Stimulated activated CD4-positive, alpha-beta T cell treated with anti-CD3 and anti-CD28 coated beads, Interleukin-1b, Interleukin-23, amount 100 ng/mL, for 48 hours (primary cell): ENCODE data around the gene P2RX7.
"Not testable (repeated sequence)": the region's sequence is repeated elsewhere in the genome, so short reads cannot be mapped to it uniquely, and the experiment has no call there.

ENCODE experiments used
- DNase-seq: peaks from one replicate; pipeline ENCODE4 v3.0.0-alpha.2; 2020

The P2RX7 gene

GRCh38 chr12:121212875-121213274 lies 80.2 kb downstream of the P2RX7 start:
- no peak for DNase-seq

- DNase-seq, result peak; percentile 42
Observed at GRCh38 chr12:121214166-121214777, 81.6 kb downstream of the P2RX7 start.

GRCh38 chr12:121214855-121215745 lies 82.4 kb downstream of the P2RX7 start:
- no peak for DNase-seq

- no peak for DNase-seq
Observed at GRCh38 chr12:121216102-121216501, 83.4 kb downstream of the P2RX7 start.

GRCh38 chr12:121217063-121217462 lies 84.4 kb downstream of the P2RX7 start:
- DNase-seq, result no peak

- DNase-seq, result no peak
Observed at GRCh38 chr12:121217761-121218160, 85.1 kb downstream of the P2RX7 start.

GRCh38 chr12:121218588-121219352 lies 86.1 kb downstream of the P2RX7 start:
- no peak for DNase-seq

GRCh38 chr12:121219353-121219986 lies 86.8 kb downstream of the P2RX7 start:
- DNase-seq, result no peak

GRCh38 chr12:121222847-121223246 lies 90.2 kb downstream of the P2RX7 start:
- DNase-seq, result no peak

GRCh38 chr12:121223292-121224285 lies 90.9 kb downstream of the P2RX7 start:
- peak; percentile 54 for DNase-seq

- peak; percentile 33 for DNase-seq
Observed at GRCh38 chr12:121224591-121224990, 91.9 kb downstream of the P2RX7 start.

- no peak for DNase-seq
Observed at GRCh38 chr12:121226399-121226798, 93.7 kb downstream of the P2RX7 start.

- not testable (repeated sequence) for DNase-seq
Observed at GRCh38 chr12:121226871-121227270, 94.2 kb downstream of the P2RX7 start.

- DNase-seq, result no peak
Observed at GRCh38 chr12:121227294-121227693, 94.6 kb downstream of the P2RX7 start.

- no peak for DNase-seq
Observed at GRCh38 chr12:121228919-121229665, 96.4 kb downstream of the P2RX7 start.

GRCh38 chr12:121229826-121230537 lies 97.3 kb downstream of the P2RX7 start:
- DNase-seq, result peak; percentile 62

- no peak for DNase-seq
Observed at GRCh38 chr12:121230538-121230907, 97.8 kb downstream of the P2RX7 start.

- no peak for DNase-seq
Observed at GRCh38 chr12:121232163-121232562, 99.5 kb downstream of the P2RX7 start.

- no peak for DNase-seq
Observed at GRCh38 chr12:121232977-121233627, 100.4 kb downstream of the P2RX7 start.

GRCh38 chr12:121233628-121234020 lies 100.9 kb downstream of the P2RX7 start:
- DNase-seq, result no peak
